HG02571 (cell line): ENCODE results near the gene CELA1.
"Not testable (repeated sequence)": the region's sequence is repeated elsewhere in the genome, so short reads cannot be mapped to it uniquely, and the experiment has no call there.

ENCODE experiments used
- ATAC-seq: cut with Tn5 transposase; IDR thresholded peaks from one replicate; pipeline ENCODE4 v1.9.1; 2021; ENCODE audit warnings: mild to moderate bottlenecking, moderate library complexity; ENCODE audit not compliant: unreplicated experiment

Gene CELA1

GRCh38 chr12:51349026-51349425 lies 2.5 kb upstream of the CELA1 start:
- ATAC-seq, result no peak

DNA sequence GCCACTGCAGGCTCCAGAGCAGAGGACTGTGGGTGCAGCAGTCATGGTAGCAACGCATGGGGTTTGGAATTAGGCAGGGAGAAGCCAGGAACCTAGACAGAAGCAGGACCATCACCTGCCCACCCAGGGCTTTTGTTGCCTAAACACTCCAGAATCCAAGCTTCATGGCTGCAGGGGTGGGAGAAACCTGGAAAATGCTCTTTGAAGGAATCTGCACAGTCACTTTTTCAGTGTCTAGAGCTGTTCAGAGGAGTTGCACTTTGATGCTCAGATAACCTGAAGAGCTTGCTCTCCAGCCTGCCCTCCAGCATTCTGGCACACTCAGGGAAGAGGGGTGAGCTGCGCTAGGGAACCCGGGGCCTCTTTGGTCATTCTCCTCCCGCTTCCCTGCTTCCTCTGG lies 1.6 kb upstream of the CELA1 start:
- no peak for ATAC-seq

DNA sequence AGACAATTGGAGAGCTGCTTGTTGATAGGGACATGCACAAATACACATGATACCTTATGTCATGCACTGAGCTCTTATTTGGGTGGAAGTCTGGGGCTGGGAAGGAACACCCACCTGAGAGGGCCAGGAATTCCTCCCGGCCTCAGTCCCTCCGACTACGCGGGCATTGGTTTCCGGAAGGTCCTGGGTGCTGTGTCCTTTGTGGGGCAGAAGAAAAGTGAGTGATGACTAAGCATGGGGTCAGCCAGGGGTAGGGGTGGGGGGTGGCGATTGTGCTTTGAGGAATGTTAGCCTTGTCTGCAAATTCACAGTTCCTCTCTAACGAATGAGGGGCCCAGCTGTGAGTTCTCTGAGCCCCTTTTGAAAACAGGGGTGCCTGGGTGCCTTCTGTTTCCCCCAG lies 798 bp downstream of the CELA1 start:
- ATAC-seq, result no peak

DNA sequence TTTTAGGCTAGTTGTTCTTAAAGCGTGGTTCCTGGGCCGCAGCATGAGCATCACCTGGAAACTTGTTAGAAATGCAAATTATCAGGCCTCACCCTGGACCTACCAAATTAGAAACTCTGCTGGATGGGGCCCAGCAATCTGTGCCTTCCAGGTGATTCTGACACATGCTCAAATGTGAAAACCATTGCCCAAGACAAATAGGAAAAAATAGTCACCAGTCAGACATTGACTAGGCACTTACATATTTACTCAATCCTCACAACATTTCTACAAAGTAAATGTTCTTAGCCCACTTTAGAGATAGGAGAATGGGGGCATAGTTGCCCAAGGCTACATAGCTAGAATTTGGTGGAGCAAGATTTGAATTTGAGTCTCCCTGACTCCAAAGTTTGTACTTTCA lies 3.3 kb downstream of the CELA1 start:
- ATAC-seq, result no peak

DNA sequence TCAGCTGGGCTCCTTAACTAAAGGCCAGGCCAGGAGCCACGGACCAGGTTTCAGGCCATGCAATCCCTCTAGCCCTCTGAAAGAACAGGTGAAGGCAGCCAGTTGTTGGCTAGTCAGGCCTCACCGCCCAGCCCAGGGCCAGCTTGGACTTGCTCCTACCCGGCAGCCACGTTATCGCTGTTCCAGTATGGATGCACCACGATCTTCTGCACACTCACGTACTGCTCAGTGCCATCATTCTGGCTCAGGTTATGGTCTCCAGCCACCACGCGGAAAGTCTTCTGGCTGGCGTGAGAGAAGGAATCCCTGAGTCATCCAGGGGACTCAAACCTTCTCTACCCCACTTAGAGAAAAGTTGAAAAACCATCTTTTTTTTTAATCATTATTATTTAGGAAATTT lies 4.1 kb downstream of the CELA1 start:
- no peak for ATAC-seq

DNA sequence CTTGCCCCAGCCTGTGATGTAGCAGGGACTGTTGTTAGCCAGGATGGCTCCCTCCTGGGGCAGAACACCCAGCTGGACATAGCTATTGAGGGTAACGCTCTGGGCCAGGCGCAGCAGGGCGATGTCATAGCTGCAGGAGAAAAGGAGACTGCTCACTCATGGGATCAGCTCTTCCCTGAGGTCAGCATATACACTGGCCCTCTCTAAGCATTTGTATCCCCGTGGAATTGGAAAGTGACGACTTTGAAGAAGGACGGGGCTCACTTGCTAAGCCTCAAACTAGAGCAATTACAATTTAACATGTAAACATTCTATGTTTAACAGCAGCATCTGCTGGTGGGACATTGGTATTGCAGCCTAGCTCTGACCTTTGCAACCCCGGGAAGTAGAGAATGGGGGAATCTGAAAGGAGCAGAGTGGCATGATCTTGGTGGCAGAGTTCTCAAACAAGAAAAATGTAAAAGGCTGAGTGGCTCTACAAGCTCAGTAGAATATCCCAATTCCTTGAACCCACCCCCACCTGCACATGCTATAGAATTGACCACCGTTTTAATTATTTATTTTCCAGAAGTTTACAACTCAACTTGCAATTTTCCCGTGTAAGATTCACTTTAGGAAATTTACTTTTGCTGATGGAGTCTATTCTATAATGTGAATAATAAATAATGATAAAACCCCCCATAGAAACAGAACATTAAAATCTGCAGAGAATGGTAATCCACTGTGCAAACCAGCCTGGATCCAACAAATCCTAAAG lies 5.0 kb downstream of the CELA1 start:
- ATAC-seq, result no peak

DNA sequence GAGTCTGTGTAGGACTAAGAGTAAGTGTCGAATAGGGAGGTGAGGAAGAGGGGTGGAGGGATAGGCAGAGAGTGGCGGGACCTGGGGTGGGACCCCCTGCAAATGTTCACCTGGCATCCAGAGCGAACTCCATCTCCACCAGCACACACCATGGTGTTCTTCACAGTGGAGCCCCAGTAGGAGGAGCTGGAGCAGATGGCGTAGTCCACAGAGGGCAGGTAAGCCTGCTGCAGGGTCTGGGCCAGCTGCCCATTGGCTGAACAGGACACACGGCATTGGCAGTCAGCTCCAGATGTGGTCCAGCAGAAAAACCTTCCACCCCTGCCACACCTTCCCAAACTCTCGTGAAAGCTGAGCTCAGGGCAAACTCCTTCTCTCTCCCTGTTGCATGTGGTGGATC lies 6.7 kb downstream of the CELA1 start:
- no peak for ATAC-seq

DNA sequence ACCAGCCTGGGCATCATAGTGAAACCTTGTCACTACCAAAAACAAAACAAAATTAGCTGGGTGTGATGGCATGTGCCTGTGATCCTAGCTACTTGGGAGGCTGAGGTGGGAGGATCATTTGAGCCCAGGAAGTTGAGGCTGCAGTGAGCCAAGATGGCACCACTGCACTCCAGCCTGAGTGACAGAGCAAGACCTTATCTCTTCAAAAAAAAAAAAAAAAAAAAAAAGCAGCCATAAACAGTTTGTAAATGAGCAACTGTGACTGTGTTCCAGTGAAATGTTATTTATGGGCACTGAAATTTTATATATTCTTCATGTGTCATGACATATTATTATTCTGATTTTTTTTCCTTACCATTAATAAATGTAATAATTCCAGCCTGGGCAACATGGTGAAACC lies 9.1 kb downstream of the CELA1 start:
- ATAC-seq, result not testable (repeated sequence)

DNA sequence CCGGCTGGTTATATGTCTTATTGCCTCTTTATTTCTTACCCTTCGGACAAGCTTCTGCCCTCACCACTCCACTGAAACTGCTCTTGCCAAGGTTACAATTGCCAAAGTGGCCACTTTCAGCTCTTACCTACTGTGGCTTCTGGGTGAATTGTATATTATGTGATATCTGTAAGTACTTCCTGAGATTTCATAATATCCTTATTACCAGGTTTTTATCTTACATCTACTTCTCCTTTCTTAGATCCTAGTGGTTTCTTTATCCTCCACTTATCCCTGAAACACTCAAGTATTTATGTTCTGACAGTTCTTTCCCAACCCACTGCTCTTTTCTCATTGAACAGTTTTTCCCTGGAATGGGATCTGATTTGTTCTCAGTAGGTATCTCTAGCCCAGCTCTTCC lies 10.5 kb downstream of the CELA1 start:
- ATAC-seq, result no peak

- no peak for ATAC-seq
Measured at GRCh38 chr12:51334764-51335163, 11.7 kb downstream of the CELA1 start.

DNA sequence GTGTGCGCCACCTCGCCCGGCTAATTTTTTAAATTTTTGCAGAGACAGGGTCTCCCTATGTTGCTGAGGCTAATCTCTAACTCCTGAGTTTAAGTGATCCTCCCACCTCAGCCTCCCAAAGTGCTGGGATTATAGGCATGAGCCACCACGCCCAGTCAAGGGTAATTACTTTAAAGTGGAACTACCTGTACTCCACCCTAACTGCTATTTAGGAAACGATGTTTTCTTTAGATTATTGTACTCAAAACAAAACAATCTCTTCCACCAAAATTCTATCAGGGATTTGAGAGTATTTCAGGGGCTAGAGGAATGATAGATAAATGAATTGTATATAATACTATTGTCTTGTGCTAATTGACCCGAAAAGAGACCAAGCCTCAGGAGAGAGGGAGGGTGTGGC lies 12.9 kb downstream of the CELA1 start:
- ATAC-seq, result no peak

DNA sequence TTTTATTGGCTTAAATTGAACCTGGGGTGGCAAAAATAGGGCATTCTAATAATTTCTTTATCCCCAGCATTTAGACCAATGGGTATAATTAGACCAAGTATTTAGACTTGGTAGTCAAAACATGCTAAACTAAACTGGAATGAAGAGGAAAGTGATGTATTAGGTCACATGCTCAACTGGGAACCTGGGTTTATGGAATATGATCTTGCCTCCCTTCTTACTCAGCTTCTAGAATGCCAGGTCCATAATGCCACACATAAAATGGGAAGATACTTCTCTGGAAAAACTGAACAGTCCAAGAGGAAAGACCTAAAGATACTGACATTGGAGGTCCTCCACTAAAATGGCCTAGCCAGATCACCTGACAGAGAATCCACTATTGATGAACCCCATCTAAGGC lies 16.3 kb downstream of the CELA1 start:
- no peak for ATAC-seq

DNA sequence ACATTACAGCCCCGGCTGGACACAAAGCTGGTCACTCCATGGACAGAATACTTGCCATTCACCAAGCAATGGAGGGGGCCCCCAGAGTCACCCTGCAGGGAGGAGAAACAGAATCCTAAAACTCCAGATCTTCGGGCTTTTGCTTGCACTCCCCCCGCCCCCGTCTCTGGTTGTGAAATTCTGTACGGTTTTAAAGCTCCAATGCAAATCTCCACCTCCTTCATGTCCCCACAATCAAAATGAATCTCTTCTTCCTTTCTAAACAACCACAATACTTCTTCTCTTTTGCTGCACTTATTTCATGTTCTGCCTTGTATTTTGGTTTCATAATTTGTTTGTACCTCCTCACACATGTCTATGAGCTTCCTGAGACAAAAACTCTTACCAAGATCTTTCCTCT lies 16.7 kb downstream of the CELA1 start:
- ATAC-seq, result no peak

DNA sequence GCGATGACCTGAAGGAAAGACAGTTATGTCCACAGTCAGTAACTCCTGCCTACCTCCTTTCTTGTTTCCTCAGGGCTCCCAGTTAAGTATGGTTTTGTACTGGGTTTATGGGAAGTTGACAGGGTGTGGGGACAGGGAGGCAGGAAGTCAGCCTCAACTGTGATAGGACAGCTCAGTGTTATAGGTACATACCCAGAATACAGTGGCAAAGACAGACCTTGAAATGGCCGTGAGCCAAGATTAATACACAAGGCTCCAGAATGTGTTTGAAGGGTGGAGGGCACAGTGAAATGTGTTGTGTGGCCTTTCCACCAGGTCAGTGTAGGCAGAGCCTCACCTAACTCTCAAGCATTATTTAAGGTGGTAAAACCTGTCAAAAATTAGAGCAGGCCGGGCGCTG lies 17.9 kb downstream of the CELA1 start:
- no peak for ATAC-seq

DNA sequence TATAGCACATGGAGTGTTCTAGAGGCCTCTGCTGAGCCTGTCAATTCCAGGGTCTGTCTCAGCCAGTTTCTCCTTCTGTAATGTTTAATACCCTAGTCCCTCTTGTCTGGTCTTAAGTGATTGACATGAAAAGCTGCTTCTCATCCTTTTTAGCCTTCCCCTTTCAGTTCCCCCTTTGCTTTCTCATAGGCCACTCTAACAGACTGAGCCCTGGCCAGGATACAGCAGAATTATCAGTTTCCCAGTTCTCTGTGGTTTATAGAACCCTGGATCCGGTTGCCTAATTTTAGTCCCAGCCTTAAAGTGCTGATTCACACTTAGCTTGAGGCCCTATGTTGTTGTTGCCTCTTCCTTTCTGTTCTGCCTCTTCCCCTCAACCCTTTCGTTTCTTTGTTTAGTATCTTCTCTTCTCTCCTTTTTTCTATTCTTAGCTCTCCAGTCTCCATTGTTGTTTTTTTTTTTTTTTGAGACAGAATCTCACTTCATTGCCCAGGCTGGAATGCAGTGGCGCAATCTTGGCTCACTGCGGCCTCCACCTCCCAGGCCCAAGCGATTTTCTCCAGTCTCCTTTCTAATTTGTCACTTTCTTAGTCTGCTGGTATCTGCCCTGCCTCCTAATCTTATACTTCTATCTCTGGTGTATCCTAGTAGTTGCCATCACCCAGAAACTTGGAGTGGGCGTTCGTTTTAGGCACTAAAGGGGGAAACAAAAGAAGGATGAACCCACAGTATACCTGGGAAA lies 19.6 kb downstream of the CELA1 start:
- no peak for ATAC-seq

DNA sequence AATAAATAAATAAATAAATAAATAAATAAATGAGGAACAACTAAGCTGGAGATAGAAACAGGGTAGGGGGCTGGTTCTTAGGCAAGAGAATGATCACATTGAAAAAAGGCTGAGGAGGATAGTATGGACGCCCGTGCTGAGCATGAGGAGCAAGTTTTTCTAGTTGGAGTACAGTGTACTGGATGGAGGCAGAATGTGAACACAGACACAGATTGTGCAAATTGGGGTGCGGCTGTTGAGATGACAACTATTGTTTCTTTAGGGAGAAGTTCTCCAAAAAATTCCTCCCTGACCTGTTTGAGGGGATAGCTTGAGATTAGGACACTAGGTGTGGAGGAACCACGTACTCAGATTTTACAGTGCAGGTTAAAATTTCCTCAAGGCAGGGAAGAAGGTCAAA lies 21.5 kb downstream of the CELA1 start:
- ATAC-seq, result no peak

DNA sequence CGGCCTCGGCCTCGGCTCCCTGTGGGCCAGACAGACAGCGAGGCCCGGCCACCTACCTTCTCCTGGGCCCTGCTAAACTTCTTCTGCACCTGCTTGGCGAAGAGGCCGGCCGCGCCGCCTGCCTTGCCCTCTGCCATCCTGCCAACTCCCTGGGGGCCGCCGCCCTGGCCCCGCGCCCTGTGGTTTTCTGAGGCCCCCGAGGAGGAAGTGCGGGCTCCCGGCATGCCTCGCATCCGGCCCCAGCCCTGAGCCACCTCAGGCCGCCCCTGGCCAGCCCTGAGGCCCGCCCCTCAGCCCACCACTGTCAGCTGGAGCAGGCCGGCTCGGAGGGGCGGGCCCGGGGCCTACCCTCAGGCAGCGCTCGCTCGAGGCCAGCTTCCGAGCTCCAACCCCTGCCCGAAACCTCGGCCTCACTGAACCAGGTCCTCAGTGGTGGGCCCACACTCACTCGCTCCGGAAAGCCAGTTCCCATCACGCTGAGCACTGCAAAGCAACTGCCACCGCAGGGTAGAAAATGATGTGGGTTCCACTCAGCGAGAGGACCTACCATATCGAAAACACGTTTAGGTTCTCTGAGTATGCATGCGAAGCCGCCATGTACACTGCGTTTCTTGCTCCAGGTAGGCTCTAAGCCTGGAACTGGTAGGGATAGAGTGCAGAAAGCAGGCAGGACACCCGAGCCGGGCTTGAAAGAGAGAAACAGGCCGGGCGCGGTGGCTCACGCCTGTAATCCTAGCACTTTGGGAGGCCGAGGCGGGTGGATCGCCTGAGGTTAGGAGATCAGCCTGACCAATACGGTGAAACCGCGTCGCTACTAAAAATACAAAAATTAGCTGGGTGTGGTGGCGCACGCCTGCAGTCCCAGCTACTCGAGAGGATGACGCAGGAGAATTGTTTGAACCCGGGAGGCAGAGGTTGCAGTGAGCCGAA lies 22.2 kb downstream of the CELA1 start, which contains the start of gene BIN2:
Gene BIN2, minus strand, starts transcription at position 209 of the 930 bp plus-strand sequence. Its CDS starts 72 bp downstream, at position 137.
- peak; percentile 56 for ATAC-seq

DNA sequence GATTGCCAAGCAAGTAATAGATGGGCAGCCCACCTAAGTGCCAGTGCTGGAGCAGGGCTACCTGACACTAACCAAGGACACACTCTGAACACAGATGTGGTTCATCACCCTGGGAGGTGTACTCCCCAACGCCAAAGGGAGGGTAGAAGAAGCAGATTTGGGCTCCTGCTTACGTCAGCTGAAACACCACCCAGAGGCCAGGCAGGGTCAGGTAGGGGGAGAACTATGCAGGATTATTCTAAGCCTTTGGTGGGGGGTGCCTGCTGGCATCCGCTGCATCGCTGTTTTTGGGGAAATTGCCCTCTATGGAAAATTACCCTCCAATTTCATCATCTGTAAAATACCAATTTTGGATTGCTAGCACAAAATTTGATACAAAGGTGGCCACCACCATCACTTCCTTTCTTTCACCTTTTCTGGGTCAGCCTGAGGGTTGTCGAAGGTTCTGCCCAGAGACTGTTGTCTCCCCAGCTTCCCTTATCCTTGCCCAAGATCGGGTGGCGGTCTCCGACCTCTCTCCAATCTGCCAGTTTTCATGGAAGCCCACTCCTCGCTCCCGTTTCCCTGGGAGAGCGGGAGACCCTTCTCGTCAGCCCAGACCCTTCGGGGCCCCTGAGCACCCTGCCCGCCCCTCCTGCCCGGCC lies 23.0 kb downstream of the CELA1 start:
- ATAC-seq, result no peak

DNA sequence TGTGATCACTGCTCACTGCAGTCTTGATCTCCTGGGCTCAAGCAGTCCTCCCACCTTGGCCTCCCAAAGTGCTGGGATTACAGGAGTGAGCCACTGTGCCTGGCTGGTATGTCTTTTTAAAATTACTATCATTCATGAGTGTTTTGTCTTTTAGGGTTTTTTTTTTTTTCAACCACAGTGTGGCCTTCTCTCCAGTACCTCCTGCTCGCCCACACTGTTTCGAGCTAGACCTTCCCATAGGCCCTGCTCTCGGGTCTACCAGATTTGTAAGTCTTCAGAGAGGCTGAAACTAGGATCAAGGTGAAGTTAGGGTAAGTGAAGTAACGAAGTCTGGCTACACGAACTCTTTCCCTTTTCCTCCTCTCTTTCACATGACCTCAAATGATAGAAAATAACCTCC lies 24.0 kb downstream of the CELA1 start:
- no peak for ATAC-seq

DNA sequence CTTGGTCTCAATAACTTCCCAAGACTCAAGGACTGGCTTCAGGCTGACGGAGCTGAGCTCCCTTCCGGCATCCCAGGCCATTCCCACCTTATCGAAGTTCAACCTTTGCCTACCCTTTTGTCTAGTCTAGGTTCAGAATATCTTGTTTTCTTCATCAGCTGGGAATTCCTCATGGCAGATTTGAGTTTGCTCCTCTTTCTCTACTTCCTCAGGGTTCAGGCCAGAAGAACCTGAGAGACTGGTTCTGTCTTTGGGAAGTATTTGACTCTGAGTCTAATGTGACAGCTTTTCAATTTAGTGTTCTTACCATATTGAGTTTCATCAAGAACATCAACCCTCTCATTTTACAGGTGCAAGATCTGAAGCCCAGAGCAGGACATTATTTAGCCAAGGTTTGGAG lies 24.6 kb downstream of the CELA1 start:
- no peak for ATAC-seq
